Occipital lobe (tissue), 2 donors: ENCODE measurements around the gene NPTXR. TPM values are rescaled to one million over a fixed set of nuclear protein-coding genes. Genes with fewer than 3 reads are reported as not detected.

Experiments
- DNase-seq: peaks from one replicate; lab custom pipeline; 2025; lab: John Stamatoyannopoulos, UW
- total RNA-seq: library from RNA; depleted of rRNA; stranded (reverse); fragments of >200 nt; gene quantifications from one replicate; pipeline ENCODE4 v1.2.3, GENCODE V29; 2014

Gene NPTXR
- total RNA-seq, 1 donor from 2014 or later, result 11.5 TPM

- no peak for DNase-seq
These were observed 9.4 kb upstream of the NPTXR start for GRCh38 chr22:38853196-38853651.

GRCh38 chr22:38852522-38852921 lies 8.7 kb upstream of the NPTXR start:
- DNase-seq, result no peak

GRCh38 chr22:38850941-38851849 lies 7.4 kb upstream of the NPTXR start:
- DNase-seq, result no peak

GRCh38 chr22:38850399-38850798 lies 6.6 kb upstream of the NPTXR start:
- DNase-seq, result no peak

GRCh38 chr22:38849811-38850210 lies 6.0 kb upstream of the NPTXR start:
- DNase-seq, result no peak

- no peak for DNase-seq
These were observed 2.6 kb upstream of the NPTXR start for GRCh38 chr22:38846412-38846811.

- no peak for DNase-seq
These were observed 1.3 kb upstream of the NPTXR start for GRCh38 chr22:38845004-38845740.

GRCh38 chr22:38844315-38845003 lies 631 bp upstream of the NPTXR start:
- no peak for DNase-seq

- DNase-seq, result no peak
These were observed 599 bp downstream of the NPTXR start for GRCh38 chr22:38843201-38843656.

- DNase-seq, result no peak
These were observed 1.2 kb downstream of the NPTXR start for GRCh38 chr22:38842512-38843200.

- no peak for DNase-seq
These were observed 2.2 kb downstream of the NPTXR start for GRCh38 chr22:38841635-38842034.

GRCh38 chr22:38841211-38841610 lies 2.6 kb downstream of the NPTXR start:
- DNase-seq, result no peak

- DNase-seq, result no peak
These were observed 3.7 kb downstream of the NPTXR start for GRCh38 chr22:38840129-38840528.

- DNase-seq, result no peak
These were observed 4.1 kb downstream of the NPTXR start for GRCh38 chr22:38839686-38840085.

- no peak for DNase-seq
These were observed 6.4 kb downstream of the NPTXR start for GRCh38 chr22:38837414-38837928.

GRCh38 chr22:38835888-38836301 lies 7.9 kb downstream of the NPTXR start:
- DNase-seq, result no peak

GRCh38 chr22:38834991-38835390 lies 8.8 kb downstream of the NPTXR start:
- no peak for DNase-seq

GRCh38 chr22:38834215-38834953 lies 9.4 kb downstream of the NPTXR start:
- no peak for DNase-seq

- DNase-seq, result no peak
These were observed 10.8 kb downstream of the NPTXR start for GRCh38 chr22:38833061-38833460.
